ENCODE results near the gene WBP2. TPM values are rescaled to one million over a fixed set of nuclear protein-coding genes. Genes with fewer than 3 reads are reported as not detected.

WBP2 gene
- total and polyA plus RNA-seq, 2 of the 13 experiments (the other 11 are each of a cell fraction or from before 2014, with no cell fraction given) = 29.2 to 29.5 TPM

DNA sequence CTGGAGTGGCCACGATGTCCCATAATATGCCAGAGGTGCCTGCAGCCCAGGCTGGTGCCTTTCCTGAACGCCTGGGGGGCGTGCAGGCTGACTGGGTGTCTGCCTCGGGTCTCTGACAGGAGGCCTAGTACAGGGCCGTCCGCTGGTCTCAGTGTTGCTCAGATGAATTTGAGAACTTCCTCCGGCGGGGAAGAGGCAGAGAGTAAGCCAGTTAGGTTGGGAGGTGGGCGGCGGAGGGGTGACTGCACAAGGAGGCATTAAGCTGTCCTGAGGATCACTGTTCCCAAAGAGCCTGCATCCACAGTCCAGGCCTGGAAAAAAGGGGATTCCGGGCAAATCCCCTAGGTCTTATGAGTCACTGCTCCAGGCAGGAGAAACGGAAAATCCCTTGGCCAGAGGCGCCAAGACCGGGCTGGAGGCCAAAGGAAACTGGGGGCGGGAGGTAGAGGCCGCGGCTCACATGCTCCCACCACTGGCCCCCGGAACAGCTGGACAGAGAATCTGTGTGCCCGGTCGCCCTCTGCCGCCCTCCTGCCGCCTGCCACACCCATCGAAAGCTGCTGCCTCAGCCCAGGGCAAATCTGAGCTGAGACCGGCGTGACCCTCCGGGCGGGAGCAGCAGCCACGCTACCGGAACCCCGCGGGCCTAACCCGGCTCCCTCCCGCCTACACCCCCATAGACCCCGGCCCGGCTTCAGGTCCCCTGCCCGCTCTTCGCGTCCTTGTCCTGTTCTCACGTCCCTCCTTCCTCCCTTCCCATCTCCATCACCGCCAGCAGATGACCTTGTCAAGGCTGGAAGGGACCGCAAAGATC lies 22.0 kb upstream of the WBP2 start (continued):
- TF ChIP-seq, protein P1, sequence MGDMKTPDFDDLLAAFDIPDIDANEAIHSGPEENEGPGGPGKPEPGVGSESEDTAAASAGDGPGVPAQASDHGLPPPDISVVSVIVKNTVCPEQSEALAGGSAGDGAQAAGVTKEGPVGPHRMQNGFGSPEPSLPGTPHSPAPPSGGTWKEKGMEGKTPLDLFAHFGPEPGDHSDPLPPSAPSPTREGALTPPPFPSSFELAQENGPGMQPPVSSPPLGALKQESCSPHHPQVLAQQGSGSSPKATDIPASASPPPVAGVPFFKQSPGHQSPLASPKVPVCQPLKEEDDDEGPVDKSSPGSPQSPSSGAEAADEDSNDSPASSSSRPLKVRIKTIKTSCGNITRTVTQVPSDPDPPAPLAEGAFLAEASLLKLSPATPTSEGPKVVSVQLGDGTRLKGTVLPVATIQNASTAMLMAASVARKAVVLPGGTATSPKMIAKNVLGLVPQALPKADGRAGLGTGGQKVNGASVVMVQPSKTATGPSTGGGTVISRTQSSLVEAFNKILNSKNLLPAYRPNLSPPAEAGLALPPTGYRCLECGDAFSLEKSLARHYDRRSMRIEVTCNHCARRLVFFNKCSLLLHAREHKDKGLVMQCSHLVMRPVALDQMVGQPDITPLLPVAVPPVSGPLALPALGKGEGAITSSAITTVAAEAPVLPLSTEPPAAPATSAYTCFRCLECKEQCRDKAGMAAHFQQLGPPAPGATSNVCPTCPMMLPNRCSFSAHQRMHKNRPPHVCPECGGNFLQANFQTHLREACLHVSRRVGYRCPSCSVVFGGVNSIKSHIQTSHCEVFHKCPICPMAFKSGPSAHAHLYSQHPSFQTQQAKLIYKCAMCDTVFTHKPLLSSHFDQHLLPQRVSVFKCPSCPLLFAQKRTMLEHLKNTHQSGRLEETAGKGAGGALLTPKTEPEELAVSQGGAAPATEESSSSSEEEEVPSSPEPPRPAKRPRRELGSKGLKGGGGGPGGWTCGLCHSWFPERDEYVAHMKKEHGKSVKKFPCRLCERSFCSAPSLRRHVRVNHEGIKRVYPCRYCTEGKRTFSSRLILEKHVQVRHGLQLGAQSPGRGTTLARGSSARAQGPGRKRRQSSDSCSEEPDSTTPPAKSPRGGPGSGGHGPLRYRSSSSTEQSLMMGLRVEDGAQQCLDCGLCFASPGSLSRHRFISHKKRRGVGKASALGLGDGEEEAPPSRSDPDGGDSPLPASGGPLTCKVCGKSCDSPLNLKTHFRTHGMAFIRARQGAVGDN (CRISPR knock-in tag; IDR thresholded peaks at IDR 0.05) = 0 out of 2 replicates have a peak, but pooled peaks have one; percentile 78
- TF ChIP-seq, protein P2, sequence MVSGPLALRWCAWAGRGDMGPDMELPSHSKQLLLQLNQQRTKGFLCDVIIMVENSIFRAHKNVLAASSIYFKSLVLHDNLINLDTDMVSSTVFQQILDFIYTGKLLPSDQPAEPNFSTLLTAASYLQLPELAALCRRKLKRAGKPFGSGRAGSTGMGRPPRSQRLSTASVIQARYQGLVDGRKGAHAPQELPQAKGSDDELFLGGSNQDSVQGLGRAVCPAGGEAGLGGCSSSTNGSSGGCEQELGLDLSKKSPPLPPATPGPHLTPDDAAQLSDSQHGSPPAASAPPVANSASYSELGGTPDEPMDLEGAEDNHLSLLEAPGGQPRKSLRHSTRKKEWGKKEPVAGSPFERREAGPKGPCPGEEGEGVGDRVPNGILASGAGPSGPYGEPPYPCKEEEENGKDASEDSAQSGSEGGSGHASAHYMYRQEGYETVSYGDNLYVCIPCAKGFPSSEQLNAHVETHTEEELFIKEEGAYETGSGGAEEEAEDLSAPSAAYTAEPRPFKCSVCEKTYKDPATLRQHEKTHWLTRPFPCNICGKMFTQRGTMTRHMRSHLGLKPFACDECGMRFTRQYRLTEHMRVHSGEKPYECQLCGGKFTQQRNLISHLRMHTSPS (CRISPR knock-in tag; IDR thresholded peaks at IDR 0.05; ENCODE audit: low read depth) = no peak; the same call in 1 of the 2 replicates
- TF ChIP-seq KAT8 (CRISPR knock-in tag; IDR thresholded peaks at IDR 0.05) (peak; percentile 50), FOXK2 (IDR thresholded peaks at IDR 0.05) (no peak), ZNF264 (CRISPR knock-in tag; IDR thresholded peaks at IDR 0.05) (no peak), EED (CRISPR knock-in tag; IDR thresholded peaks at IDR 0.05) (no peak; the same call in 1 of the 2 replicates), SSRP1 (CRISPR knock-in tag; IDR thresholded peaks at IDR 0.05) (peak; percentile 79; the same call in 1 of the 2 replicates)
- TF ChIP-seq, protein P3, sequence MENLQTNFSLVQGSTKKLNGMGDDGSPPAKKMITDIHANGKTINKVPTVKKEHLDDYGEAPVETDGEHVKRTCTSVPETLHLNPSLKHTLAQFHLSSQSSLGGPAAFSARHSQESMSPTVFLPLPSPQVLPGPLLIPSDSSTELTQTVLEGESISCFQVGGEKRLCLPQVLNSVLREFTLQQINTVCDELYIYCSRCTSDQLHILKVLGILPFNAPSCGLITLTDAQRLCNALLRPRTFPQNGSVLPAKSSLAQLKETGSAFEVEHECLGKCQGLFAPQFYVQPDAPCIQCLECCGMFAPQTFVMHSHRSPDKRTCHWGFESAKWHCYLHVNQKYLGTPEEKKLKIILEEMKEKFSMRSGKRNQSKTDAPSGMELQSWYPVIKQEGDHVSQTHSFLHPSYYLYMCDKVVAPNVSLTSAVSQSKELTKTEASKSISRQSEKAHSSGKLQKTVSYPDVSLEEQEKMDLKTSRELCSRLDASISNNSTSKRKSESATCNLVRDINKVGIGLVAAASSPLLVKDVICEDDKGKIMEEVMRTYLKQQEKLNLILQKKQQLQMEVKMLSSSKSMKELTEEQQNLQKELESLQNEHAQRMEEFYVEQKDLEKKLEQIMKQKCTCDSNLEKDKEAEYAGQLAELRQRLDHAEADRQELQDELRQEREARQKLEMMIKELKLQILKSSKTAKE (CRISPR knock-in tag; IDR thresholded peaks at IDR 0.05; ENCODE audit: borderline replicate concordance) = peak; percentile 11; the same call in 1 of the 2 replicates
- TF ChIP-seq, protein P4, sequence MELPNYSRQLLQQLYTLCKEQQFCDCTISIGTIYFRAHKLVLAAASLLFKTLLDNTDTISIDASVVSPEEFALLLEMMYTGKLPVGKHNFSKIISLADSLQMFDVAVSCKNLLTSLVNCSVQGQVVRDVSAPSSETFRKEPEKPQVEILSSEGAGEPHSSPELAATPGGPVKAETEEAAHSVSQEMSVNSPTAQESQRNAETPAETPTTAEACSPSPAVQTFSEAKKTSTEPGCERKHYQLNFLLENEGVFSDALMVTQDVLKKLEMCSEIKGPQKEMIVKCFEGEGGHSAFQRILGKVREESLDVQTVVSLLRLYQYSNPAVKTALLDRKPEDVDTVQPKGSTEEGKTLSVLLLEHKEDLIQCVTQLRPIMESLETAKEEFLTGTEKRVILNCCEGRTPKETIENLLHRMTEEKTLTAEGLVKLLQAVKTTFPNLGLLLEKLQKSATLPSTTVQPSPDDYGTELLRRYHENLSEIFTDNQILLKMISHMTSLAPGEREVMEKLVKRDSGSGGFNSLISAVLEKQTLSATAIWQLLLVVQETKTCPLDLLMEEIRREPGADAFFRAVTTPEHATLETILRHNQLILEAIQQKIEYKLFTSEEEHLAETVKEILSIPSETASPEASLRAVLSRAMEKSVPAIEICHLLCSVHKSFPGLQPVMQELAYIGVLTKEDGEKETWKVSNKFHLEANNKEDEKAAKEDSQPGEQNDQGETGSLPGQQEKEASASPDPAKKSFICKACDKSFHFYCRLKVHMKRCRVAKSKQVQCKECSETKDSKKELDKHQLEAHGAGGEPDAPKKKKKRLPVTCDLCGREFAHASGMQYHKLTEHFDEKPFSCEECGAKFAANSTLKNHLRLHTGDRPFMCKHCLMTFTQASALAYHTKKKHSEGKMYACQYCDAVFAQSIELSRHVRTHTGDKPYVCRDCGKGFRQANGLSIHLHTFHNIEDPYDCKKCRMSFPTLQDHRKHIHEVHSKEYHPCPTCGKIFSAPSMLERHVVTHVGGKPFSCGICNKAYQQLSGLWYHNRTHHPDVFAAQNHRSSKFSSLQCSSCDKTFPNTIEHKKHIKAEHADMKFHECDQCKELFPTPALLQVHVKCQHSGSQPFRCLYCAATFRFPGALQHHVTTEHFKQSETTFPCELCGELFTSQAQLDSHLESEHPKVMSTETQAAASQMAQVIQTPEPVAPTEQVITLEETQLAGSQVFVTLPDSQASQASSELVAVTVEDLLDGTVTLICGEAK (IDR thresholded peaks at IDR 0.05) = no peak
- TF ChIP-seq, protein P4 (CRISPR knock-in tag; IDR thresholded peaks at IDR 0.05) = no peak; the same call in 1 of the 2 replicates

All from HepG2 (cell line).